DMS53 (cell line): ENCODE results near the gene CASKIN1.
A peak's percentile ranks its signal among the peaks of the same experiment; 100 is the strongest.

ENCODE experiments used
- DNase-seq: peaks from one replicate; lab custom pipeline; 2025; lab: John Stamatoyannopoulos, UW

The CASKIN1 gene

DNA sequence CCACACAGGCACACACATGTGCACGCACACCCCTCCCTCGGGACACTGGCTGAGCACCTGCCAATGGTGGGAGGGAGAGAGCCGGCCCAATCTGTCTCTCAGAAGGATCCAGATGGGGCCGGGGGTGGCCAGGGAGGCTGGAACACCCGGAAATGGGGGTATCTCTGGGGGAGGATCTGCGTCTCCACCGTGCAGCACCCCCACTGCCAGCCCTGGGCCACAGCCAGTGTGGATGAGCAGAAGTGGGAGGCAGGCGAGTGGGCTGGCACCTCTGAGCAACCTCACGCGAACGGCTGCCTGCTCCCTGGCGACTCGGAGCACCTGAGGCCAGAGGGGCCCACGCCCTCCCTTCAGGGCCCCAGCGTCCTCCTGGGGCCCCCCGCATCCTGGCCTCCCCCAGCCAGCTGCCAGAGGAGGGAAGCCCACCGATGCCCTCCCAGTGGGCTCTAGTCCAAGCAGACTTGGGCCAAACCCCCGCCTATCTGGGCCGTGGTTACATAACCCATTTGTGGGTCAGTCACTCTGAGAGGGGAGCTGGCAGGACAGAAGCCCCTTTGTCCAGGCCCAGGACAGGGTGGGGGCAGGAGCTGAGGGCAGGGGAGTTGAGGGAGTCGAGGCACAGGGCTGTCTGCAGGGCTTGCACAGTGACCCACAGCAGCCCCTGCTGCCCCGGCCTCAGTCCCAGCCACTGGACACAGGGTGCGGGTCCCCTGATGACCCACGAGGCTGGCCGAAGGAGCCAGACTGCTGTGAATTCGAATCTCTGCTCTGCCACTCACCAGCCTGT lies 5.6 kb downstream of the CASKIN1 start:
- no peak for DNase-seq

DNA sequence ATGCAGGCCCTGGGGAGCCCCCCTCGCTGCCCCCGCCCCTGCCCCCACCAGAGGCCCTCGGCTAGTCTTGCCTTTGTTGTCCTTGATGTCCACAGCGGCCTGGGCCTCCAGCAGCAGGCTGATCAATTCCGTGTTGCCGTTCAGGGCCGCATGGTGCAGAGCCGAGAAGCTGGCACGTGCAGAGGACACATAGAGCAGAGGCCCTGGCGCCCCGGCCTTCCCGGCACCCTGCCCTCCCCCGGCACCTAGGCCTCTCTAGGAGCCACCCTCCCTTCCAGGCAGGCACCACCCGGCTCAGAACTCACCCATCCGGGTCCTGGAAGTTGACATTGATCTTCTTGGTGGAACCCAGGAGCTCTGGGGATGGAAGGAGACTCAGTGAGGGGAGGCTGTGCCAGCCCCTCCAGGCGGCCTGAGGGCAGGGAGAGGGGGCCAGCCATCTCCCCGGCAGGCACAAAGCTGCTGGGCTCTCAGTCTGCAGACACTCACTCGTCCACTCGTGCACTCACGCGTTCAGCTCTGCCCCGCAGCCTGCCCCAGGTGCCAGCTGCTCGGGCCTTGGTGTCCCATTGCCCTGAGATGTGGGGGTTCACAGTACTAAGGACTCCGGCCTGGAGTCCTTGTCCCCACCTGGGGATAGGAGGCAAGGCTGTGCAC lies 6.3 kb downstream of the CASKIN1 start:
- no peak for DNase-seq

DNA sequence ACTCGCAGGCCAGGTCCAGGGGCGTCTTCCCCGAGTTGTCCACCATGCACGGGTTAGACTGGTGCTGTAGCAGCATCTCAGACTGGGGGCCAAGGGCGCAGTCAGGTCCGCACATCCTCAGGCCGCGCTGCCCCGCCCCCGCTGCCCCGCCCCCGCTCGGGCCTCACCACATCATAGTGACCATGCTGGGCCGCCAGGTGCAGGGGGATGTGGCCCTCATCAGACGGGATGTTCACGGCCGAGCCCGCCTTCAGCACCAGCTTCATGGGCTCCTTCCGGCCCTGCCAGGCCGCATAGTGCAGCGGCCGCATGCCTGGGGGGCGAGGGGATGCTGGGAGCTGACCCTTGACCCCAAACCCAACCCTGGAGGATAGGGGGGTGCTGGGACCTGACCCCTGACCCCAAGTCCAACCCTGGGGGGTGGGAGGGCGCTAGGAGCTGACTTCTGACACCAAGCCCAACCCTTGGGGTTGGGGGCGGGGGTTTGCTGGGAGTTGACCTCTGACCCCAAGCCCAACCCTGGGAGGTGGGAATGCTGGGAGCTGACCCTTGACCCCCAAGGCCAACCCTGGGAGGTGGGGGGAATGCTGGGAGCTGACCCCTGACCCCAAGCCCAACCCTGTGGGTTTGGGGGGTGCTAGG lies 7.0 kb downstream of the CASKIN1 start:
- no peak for DNase-seq

DNA sequence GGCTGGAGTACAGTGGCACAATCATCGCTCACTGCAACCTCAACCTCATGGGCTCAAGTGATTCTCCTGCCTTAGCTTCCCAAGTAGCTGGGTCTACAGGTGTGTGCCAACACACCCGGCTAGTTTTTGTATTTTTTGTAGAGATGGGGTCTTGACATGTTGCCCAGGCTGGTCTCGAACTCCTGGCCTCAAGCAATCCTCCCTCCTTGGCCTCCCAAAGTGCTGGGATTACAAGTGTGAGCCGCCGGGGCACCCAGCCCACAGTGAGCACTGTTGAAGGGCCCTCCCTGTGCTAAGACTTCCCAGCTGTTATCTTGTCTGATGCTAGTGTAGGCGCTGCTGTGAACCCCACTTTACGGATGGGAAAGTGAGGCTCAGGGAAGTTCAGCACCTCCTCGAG lies 8.0 kb downstream of the CASKIN1 start:
- DNase-seq, result no peak

DNA sequence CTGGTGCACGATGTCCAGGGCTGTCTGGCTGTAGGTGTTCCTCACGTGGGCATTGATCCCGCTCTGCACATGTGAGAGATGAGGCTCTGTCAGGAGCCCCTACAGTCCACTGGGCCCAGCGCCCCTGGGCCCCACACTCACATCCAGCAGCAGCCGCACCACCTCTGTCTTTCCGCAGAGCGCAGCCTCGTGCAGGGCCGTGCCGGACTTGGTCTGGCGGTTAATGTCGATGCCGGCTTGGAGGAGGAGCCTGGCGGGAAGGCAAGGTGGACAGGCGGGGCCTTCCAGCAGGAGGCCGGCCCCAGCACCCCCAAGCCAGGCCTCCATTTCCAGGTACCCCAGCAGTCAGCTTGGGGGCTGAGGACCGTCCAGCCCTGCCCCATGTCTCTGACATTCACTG lies 9.2 kb downstream of the CASKIN1 start:
- DNase-seq, result no peak

DNA sequence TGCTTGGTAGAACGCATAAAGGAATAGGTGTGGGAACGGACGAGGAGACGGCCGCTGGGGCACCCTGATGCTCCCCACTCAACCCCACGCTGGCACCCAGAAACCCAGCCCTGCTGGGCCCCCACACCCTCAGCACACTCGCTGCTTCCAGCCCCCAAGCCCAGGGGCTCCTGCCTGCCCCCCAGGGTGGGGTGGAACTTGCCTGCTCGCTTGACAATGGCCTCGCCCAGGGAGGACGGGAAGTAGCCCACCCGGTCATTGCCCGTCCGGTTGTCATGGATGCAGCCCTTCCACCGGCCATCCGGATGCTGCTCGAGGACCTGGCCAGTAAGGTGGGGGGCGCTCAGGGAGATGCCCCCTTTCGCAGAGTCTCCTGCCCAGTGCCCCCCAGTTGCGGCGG lies 9.9 kb downstream of the CASKIN1 start:
- no peak for DNase-seq

DNA sequence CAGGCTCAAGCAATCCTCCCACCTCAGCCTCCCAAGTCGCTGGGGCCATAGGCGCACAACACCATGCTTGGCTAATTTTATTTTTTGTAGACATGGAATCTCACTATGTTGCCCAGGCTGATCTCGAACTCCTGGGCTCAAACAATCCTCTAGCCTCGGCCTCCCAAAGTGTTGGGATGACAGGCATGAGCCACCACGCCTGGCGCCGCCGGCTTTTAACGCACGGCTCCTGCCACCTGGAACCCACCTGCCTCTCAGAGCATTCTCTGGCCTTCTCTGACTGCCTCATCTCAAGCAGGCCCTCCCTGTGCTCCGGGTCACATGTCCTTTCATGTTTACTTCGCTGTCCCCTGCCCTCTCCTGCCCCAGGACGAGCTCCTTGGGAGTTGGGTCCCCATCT lies 10.3 kb downstream of the CASKIN1 start:
- no peak for DNase-seq

DNA sequence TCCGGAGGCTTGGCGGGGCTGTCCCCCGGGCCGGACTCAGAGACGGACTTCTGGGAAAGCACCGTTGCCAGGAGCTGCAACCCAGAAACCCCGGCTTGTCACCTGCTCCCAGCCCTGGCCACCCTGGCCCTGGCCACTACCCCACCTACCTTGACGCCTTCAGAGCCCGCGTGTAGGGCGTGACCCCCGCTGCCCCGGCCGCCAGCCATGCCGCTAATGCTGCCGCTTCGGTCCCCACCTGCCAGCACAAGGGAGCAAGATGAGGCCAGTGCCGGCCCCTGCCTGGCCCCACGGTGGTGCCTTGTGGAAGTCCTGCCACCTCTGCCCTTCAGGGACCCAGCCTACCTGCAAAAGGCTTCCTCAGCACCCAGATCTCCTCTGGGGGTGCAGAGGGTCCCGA lies 11.4 kb downstream of the CASKIN1 start:
- DNase-seq, result no peak

DNA sequence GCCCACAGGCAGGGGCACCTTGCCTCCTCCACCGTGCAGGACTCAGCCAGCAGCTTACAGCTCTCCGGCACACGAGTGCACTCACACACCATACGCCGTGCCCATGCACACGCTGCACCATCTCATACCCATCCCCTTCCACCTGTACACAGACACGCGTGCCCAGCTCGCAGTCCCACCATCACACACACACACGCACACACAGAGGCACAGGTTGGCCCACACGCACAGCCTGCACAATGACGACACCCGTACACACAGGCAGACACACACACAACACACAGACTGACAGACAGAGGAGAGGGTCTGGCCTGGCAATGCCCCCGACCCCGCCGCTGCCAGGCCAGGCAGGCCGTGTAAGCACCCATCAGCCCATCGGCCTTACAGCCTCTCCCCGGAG lies 12.1 kb downstream of the CASKIN1 start:
- DNase-seq, result no peak

DNA sequence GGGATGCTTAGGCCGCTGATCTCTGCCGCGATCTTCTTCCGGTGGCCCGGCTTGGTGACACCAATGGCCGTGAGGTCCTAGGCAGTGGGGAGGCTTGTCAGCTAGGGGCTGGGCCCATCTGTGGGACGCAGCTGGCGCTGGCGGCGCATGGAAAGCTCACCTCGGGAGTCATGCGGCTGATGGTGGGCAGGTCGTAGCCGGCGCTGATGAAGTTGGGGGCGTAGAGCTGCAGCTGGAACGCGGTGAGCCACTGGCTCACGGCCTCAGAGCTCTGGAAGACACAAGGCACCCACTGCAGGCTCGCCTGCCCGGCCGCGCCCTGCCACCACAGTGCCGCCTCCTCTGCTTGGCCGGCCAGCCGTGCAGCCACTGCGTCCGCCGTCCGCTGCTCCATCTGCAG lies 12.7 kb downstream of the CASKIN1 start:
- no peak for DNase-seq

DNA sequence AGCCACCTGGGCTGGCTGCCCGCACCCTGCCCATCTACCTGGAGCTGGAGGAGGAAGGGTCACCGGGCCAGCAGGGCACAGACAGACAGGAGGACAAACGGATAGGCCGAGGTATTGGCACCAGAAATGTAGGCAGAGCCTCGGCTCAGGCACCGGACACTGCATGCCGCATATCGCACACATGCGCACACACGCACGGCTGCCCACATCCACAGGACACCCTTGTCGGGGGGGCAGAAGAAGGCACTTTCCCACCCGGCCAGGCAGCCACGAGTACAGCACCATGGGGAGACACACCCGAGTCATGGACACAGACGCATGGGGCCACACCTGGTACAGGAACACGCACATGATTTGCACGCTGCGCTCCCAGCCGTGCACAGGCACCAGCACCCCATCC lies 14.5 kb downstream of the CASKIN1 start:
- DNase-seq, result no peak

DNA sequence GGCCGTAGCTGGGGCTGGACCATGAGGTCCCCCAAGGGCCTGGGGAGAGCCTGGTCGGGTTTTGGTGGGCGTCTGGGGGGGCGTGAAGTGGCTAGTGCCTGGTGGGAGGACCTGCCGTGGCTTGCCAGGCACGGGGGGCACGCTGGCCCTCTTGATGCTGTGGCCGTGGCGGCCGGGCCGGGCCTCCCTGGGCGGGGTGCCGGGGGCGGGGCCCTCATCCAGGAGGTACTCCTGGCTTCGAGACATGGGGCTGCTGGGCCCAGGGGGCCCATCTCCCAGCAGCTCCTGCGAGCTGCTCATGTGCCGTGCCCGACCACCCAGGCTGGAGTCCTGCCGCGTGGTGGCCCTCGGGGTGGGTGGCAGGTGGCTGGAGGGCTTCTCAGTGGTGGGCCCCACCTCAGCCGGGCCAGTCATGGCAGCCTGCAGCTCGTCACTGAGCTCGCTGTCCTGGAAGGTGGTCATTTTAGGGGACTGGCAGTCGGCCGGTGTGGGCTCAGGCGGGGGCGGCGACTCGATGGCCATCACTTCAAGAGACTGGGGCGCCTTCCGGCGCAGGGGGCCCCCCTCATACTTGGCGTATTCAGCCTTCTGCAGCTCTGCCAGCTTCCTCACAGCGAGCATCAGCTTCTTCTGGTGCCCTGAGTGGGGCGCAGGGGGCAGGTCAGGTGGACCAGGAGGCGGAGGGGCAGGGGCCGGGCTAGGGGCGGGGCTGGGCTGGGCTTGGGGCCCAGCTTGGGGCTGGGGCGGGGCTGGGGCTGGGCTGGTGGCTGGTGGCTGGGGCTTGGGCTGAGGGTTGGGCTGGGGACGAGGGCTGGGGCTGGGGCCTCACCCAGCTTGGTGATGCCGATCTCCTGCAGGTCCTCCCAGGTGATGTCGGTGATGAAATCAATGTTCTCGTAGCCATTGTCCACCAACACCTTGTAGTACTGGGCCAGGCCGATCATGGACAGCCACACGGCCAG lies 15.2 kb downstream of the CASKIN1 start:
- no peak for DNase-seq

DNA sequence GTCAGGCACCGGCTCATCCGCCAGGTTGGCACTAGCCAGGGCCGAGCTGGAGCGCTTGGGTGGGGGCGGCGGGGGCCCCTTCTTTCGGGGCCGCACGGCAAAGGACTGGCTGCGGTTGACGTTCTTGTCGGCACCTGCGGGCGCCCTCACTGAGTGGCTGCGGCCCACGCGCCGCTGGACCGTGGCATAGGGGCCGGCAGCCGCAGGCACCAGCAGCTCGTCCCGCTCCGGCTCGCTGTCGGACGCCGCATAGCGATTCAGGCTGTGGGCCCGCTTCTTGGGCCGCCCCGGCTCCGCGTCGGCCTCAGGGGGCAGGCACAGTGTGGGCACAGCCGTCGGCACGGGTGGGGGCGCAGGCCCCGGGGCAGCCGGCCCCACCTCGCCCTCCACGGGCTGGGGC lies 15.9 kb downstream of the CASKIN1 start:
- no peak for DNase-seq

DNA sequence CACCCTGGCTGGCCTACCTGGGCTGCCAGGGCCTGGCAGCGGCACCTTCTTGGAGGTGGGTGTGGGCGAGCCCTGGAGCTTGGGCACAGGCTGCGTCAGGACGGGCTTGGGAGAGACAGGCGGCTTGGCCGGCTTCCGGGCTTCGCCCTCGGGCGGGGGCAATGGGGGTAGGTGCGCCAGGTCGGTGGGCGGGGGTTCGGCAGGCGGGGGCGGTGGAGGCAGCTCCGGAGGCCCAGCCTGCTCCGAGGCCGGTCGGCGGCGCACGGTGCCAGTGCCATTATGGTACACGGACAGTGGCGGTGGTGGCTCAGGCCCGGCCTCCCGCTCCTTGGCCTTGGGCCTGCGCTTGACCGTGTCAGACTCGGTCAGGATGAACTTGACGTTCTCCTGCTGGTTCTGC lies 16.8 kb downstream of the CASKIN1 start:
- DNase-seq, result no peak

DNA sequence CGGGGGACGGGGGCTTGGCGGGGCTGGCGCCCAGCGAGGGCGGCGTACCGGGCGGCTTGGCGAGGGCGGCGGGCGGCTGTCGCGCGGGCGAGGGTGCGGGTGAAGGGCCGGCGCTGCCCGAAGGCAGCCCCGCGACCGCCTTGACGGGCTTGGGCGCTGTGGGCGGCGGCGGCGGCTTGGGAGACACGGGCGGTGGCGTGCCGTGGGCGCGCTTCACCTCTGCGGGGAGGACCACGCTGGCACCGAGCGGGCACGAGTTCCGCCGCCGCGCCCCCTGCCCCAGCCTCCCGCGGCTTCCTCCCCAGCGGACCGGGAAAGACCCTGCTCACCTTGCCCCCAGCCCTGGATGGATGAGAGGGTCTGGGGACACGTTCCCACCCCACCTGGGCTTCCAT lies 17.3 kb downstream of the CASKIN1 start:
- no peak for DNase-seq

DNA sequence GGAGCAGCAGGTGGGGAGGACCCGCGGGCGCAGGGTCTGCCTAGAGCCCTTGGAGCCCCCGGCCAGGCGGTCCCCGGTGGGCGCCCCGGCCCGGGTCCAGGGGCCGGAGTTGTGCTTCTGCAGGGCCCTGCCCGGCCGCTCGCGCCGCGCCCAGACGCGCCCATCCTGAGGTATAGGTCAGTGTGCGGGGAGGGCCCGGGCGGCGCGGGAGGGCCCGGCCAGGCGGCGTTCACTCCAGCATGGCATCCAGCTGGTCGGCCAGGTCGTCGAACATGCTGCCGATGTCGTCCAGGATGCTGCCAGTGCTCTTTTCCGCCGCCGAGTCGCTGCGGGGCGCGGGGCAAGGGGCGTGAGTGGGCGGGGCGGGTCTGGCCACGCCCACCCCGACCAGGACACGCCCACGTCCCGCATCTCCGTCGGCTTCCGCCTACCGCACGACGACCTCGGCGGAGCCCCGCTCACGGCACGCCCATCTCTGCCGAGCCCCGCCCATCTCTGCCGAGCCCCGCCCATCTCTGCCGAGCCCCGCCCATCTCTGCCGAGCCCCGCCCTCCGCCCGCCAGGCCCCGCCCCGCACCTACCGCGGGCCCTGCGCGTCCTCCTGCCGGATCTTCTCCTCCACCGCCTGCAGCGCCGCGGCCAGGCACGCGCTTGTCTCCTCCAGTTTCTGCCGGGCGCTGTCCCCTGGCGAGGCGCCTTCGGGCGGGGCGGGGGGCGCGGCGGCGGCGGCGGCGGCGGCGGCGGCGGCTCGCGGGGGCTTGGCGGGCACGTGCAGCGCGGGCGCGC lies 17.9 kb downstream of the CASKIN1 start:
- DNase-seq, result peak; percentile 14

DNA sequence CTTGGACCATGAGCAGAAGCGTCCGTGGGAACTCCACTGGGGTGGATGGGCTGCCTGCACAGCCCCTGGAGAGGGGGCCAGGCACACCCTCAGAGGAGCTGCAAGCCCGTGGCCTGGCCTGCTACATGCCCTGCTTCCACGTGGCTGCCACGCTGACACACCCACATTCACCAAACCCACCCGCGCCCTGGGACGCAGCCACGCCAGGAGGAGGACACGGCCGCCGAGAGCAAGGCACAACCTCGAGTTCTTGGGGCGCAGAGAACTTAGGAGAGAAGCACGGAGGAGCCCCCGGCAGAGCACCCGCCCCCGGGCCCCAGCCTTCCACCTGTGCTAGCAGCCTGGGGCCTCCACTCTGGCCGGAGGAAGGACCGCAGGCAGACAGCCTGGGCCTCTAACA lies 18.8 kb downstream of the CASKIN1 start:
- DNase-seq, result no peak

DNA sequence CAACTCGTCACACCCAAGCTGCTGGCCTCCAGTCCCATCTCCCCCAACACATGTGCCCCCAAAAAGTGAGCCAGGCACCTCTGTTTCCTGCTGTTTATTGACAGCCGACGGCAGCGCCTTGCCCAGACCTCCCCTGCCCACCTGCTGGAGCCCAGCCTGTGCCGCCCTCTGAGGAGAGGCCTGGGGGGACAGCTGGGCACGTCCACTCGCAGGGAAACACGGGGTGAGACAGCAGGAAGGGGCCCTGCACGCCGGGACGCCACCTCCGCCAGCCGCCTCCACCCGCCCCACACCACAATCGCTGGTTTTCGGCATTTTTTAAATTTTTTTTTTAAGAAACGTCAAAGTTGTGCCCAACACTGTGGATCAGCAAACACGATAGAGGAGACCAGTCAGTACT lies 19.3 kb downstream of the CASKIN1 start:
- no peak for DNase-seq

DNA sequence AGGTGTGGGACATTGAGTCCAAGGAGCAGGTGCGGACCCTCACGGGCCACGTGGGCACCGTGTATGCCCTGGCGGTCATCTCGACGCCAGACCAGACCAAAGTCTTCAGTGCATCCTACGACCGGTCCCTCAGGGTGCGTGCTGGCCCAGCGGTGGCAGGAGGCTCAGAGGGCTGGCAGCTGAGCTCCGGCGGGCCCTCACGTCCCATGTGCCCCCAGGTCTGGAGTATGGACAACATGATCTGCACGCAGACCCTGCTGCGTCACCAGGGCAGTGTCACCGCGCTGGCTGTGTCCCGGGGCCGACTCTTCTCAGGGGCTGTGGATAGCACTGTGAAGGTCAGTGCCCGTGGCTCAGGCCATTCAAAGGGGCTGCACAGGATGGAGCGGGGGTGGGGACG lies 20.4 kb downstream of the CASKIN1 start:
- no peak for DNase-seq

DNA sequence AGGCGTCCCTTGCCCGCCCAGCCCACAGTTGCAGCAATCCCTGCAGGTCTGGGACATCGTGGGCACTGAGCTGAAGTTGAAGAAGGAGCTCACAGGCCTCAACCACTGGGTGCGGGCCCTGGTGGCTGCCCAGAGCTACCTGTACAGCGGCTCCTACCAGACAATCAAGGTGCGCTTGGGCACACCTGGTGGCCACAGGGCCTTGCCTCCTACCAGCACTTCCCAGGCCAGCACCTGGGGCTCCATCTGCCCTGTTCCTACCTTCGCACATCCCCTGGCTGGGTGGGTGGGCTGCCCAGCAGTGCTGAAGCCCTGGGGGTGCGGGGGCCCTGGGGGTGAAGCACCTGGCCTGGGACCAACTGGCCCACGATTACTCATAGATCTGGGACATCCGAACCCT lies 21.0 kb downstream of the CASKIN1 start:
- DNase-seq, result no peak

DNA sequence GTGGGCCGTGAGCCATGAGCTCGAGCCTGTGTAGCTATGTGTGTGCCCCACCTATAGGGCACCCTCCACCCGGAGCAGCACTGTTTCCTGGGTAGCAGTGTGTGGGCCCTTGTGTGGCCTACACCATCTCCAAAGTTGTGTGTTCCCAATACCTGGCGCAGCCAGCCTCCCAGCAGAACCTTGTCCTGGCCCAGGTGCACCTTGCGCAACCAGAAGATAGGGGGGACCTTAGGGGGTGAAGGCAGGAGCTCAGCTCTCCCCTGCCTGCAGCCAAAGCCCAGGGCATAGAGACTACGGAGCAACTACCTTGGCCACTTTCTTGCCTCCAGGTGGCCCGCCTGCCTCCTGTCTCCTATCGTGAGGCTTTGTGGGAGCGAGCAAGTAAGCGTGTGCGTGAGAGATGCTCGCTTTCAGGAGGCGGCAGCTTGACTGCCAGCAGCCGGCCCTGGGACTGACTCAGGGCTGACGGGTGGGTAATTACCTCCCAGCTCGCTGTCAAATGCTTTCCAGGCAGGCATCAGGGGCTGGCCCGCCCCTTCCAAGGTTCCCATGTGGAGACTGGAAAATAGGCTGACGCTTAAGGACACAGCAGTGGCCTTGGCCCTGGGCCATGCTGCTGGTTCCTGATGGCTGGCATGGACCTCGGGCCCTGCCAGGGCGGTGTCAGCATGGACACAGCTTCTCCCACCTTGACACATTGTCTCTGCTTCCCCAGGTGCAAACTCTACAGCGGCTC lies 21.8 kb downstream of the CASKIN1 start:
- no peak for DNase-seq
